ENCODE results near the gene PRR22. TPM values are rescaled to one million over a fixed set of nuclear protein-coding genes. Genes with fewer than 3 reads are reported as not detected.

Gene PRR22
- total RNA-seq, 1 experiment from 2014 or later, result 13.5 TPM

- no peak for TF ChIP-seq ZBTB33 (IDR thresholded peaks at IDR 0.05; ENCODE audit: extremely low read depth, insufficient replicate concordance, low read length)
- TF ChIP-seq EZH2phosphoT487 (IDR thresholded peaks at IDR 0.05; ENCODE audit: borderline replicate concordance), result no peak
- TF ChIP-seq ZNF274 (IDR thresholded peaks at IDR 0.05; ENCODE audit: low read depth, low read length), result no peak
- TF ChIP-seq TCF7L2 (IDR thresholded peaks at IDR 0.05; ENCODE audit: borderline replicate concordance, extremely low read depth, insufficient read depth, insufficient read length), result no peak
- TF ChIP-seq SIN3A (IDR thresholded peaks at IDR 0.05; ENCODE audit: low read depth), result no peak
- no peak for TF ChIP-seq EGR1 (IDR thresholded peaks at IDR 0.05; ENCODE audit: low read depth)
- TF ChIP-seq YY1 (IDR thresholded peaks at IDR 0.05; ENCODE audit: extremely low read depth, insufficient replicate concordance, low read depth, low read length), result no peak
- TF ChIP-seq RAD21 (IDR thresholded peaks at IDR 0.05; ENCODE audit: low read depth), result no peak
- no peak for TF ChIP-seq FOSL1 (IDR thresholded peaks at IDR 0.05; ENCODE audit: low read depth)
Measured at GRCh38 chr19:5814852-5815246, 30.3 kb upstream of the PRR22 start (continued).

- Histone ChIP-seq H3K4me1 (ENCODE audit: control insufficient read depth in 1 of 2, insufficient read depth in 2 of 2, low read length in 2 of 2) (no peaks in the 10 kb centered on the region), H3K9me2 (ENCODE audit: insufficient read depth) (no peaks in the 10 kb centered on the region), H2AFZ (ENCODE audit: low read depth, low read length, poor library complexity, severe bottlenecking) (no peak overlapping the region), H3K9ac (ENCODE audit: low read length) (no peak overlapping the region), H4K20me1 (ENCODE audit: insufficient read depth) (no peaks in the 10 kb centered on the region), H3K4me3 (replicated peaks in 1 of 2; ENCODE audit: low read depth in 1 of 2, low read length in 2 of 2) (no peak overlapping the region), H3K4me2 (ENCODE audit: low read length) (no peak overlapping the region), H3K36me3 (ENCODE audit: control insufficient read depth in 1 of 2, insufficient read depth in 2 of 2, low read length in 2 of 2) (no peaks in the 10 kb centered on the region), H3K9me3 (ENCODE audit: control insufficient read depth in 1 of 2, insufficient read depth in 1 of 2, low read depth in 1 of 2, low read length in 2 of 2) (no peaks in the 10 kb centered on the region), H3K79me2 (ENCODE audit: insufficient read depth, low read length) (no peaks in the 10 kb centered on the region), H3K27me3 (ENCODE audit: insufficient read depth, low read length) (no peaks in the 10 kb centered on the region), H3K27ac (ENCODE audit: low read depth, low read length) (no peak overlapping the region)
- TF ChIP-seq RAD21 (IDR thresholded peaks at IDR 0.05; ENCODE audit: low read depth) (no peak), TCF7L2 (IDR thresholded peaks at IDR 0.05; ENCODE audit: borderline replicate concordance, extremely low read depth, insufficient read depth, insufficient read length) (no peak), EZH2 (IDR thresholded peaks at IDR 0.05) (no peak), SIN3A (IDR thresholded peaks at IDR 0.05; ENCODE audit: low read depth) (no peak), ZFX (IDR thresholded peaks at IDR 0.05) (no peak), POLR2AphosphoS5 (IDR thresholded peaks at IDR 0.05; ENCODE audit: low read depth, low read length) (no peak), CBX3 (IDR thresholded peaks at IDR 0.05; ENCODE audit: low read depth) (no peak), CTCF (IDR thresholded peaks at IDR 0.05 in 2 of 3, conservative IDR thresholded peaks at IDR 0.05 in 1 of 3; ENCODE audit: borderline replicate concordance in 1 of 3, insufficient read depth in 1 of 3, low read depth in 2 of 3, low read length in 2 of 3) (no peak), ATF3 (IDR thresholded peaks at IDR 0.05) (no peak), ELF1 (IDR thresholded peaks at IDR 0.05; ENCODE audit: borderline replicate concordance, low read depth) (no peak), EZH2phosphoT487 (IDR thresholded peaks at IDR 0.05; ENCODE audit: borderline replicate concordance) (no peak), YY1 (IDR thresholded peaks at IDR 0.05; ENCODE audit: extremely low read depth, insufficient replicate concordance, low read depth, low read length) (no peak), JUND (IDR thresholded peaks at IDR 0.05) (no peak), EGR1 (IDR thresholded peaks at IDR 0.05; ENCODE audit: low read depth) (no peak)
- DNase-seq (ENCODE audit: low read depth, low spot score) (no peak), ATAC-seq (no peak)
- ChIA-PET RAD21 (ENCODE audit: low non-redundant PET in 1 of 2, low total read pairs in 2 of 2, uncharacterized antibody in 2 of 2, unreplicated experiment in 2 of 2) (no interaction called here), POLR2A (no interaction called here), CTCF (interaction anchor here (1.2 to 1.5 kb wide), 2 partner anchors 10 to 20 kb away, joined by 3 to 4 read pairs; no protein-coding TSS in a partner anchor)
- intact Hi-C loops (cut with micrococcal nuclease), result loop anchor here (5.0 kb wide), 1 partner anchor 153 kb away; no protein-coding TSS in a partner anchor
- no TSS peak for BruUV-seq (replicated peaks)
Measured at GRCh38 chr19:5814123-5814851, 29.7 kb upstream of the PRR22 start.

Measured in HCT116 (cell line).